Measurements from ENCODE around the gene OR5B3. TPM values are rescaled to one million over a fixed set of nuclear protein-coding genes. Genes with fewer than 3 reads are reported as not detected.

The OR5B3 gene
- total RNA-seq, 2 donors from 2014 or later = not detected

- H3K36me3 ChIP-seq (replicated peaks in 1 of 2; ENCODE audit: insufficient read depth in 1 of 2, low read depth in 2 of 2) = no peaks in the 10 kb centered on the region
These were observed 47.7 kb downstream of the OR5B3 start, which contains the start of gene OR5B17 for GRCh38 chr11:58358969-58359368. Gene OR5B17 (minus strand): TSS chr11:58359069. CDS start chr11:58359069, 0 bp downstream.

GRCh38 chr11:58354727-58355126 lies 51.9 kb downstream of the OR5B3 start:
- no peaks in the 10 kb centered on the region for H3K4me1 ChIP-seq
- intact Hi-C loops (cut with DNase I) = no loop called here
- H3K4me3 ChIP-seq = no peak overlapping the region
- H3K36me3 ChIP-seq (replicated peaks in 1 of 2; ENCODE audit: insufficient read depth in 1 of 2, low read depth in 2 of 2) = no peaks in the 10 kb centered on the region
- DNase-seq (no peak), ATAC-seq (no peak)
- H3K9me3 ChIP-seq = no peaks in the 10 kb centered on the region
- 66 to 72% methylated on average over 3 of the region's 3 CpGs for WGBS, 2 donors
- no peak for TF ChIP-seq POLR2A (IDR thresholded peaks at IDR 0.05)
- TF ChIP-seq CTCF (IDR thresholded peaks at IDR 0.05) = no peak
- H3K27me3 ChIP-seq = no peaks in the 10 kb centered on the region
- no peak overlapping the region for H3K27ac ChIP-seq

More at GRCh38 chr11:58358969-58359368, 47.7 kb downstream of the OR5B3 start, which contains the start of gene OR5B17:
- no peak within 1 kb of the TSS for H3K27ac ChIP-seq
- intact Hi-C loops (cut with DNase I) = no loop called here
- H3K27me3 ChIP-seq = no peaks in the 10 kb centered on the region
- ATAC-seq (no peak), DNase-seq (no peak)
- H3K4me1 ChIP-seq = no peaks in the 10 kb centered on the region
- H3K4me3 ChIP-seq = no peak within 1 kb of the TSS
- TF ChIP-seq CTCF (IDR thresholded peaks at IDR 0.05) (no peak), POLR2A (IDR thresholded peaks at IDR 0.05) (no peak)
- 28 to 30% methylated on average over 1 of the region's 1 CpG for WGBS, 2 donors
- no peaks in the 10 kb centered on the region for H3K9me3 ChIP-seq

Other genes with a start within 250 kb of the OR5B3 start
- gene OR9Q2, start 217.8 kb downstream of the OR5B3 start, total RNA-seq = not detected
- gene OR1S2, start 202.7 kb downstream of the OR5B3 start, total RNA-seq = not detected
- not detected for gene OR1S1, start 194.2 kb downstream of the OR5B3 start, total RNA-seq
- gene OR10Q1, start 178.0 kb downstream of the OR5B3 start, total RNA-seq = not detected
- gene OR10W1, start 138.6 kb downstream of the OR5B3 start, total RNA-seq = not detected
- not detected for gene OR5B17, start 47.8 kb downstream of the OR5B3 start, total RNA-seq
- gene OR5B2, start 21.2 kb upstream of the OR5B3 start, total RNA-seq = not detected
- gene OR5B12, start 35.4 kb upstream of the OR5B3 start, total RNA-seq = not detected
- not detected for gene OR5B21, start 101.2 kb upstream of the OR5B3 start, total RNA-seq
- gene LPXN, start 169.0 kb upstream of the OR5B3 start, total RNA-seq = 1 to 10 TPM; 5.7 to 6.3 TPM
- 10 to 100 TPM; 25.4 to 25.7 TPM for gene ZFP91, start 172.2 kb upstream of the OR5B3 start, total RNA-seq
- gene CNTF, start 215.8 kb upstream of the OR5B3 start, total RNA-seq = 1 to 10 TPM in 1 of 2 donors, under 1 TPM in 1; 0.66 to 1.3 TPM